ENCODE measurements around the gene KCNS3.

DNA sequence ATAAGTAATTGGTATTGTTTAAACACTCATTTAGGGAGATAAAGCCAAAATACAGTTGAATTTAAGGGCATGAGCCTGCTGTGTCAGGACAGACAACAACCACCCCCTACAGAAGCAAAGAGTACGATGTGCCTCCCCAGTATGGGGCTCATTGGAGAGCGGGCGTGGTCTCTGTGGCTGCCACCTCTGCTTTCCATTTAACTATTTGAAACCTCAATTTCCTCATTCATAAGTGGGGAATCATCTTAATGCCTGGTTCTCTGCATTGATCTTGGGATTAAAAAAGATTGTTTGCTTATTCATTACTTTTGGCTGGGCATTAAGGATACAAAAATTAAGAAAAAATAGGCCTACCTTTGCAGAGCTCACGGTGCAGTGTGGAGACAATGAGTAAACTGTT, 21.4 kb downstream of the KCNS3 start:
- TF ChIP-seq ZNF565 (CRISPR knock-in tag; conservative IDR thresholded peaks at IDR 0.05; ENCODE audit: low read depth) (no peak), RARB (CRISPR knock-in tag; IDR thresholded peaks at IDR 0.05) (no peak), ARNTL (CRISPR knock-in tag; IDR thresholded peaks at IDR 0.05; ENCODE audit: borderline replicate concordance, low read depth) (no peak), SNAI2 (CRISPR knock-in tag; IDR thresholded peaks at IDR 0.05) (no peak), ZNF70 (CRISPR knock-in tag; IDR thresholded peaks at IDR 0.05) (no peak), PPARA (CRISPR knock-in tag; IDR thresholded peaks at IDR 0.05; ENCODE audit: borderline replicate concordance) (no peak), ESRRG (CRISPR knock-in tag; IDR thresholded peaks at IDR 0.05) (no peak), BACH2 (CRISPR knock-in tag; IDR thresholded peaks at IDR 0.05; ENCODE audit: borderline replicate concordance) (no peak)
- TF ChIP-seq, protein P1, sequence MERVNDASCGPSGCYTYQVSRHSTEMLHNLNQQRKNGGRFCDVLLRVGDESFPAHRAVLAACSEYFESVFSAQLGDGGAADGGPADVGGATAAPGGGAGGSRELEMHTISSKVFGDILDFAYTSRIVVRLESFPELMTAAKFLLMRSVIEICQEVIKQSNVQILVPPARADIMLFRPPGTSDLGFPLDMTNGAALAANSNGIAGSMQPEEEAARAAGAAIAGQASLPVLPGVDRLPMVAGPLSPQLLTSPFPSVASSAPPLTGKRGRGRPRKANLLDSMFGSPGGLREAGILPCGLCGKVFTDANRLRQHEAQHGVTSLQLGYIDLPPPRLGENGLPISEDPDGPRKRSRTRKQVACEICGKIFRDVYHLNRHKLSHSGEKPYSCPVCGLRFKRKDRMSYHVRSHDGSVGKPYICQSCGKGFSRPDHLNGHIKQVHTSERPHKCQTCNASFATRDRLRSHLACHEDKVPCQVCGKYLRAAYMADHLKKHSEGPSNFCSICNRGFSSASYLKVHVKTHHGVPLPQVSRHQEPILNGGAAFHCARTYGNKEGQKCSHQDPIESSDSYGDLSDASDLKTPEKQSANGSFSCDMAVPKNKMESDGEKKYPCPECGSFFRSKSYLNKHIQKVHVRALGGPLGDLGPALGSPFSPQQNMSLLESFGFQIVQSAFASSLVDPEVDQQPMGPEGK (CRISPR knock-in tag; IDR thresholded peaks at IDR 0.05; ENCODE audit: borderline replicate concordance), result no peak
- TF ChIP-seq, protein P2, sequence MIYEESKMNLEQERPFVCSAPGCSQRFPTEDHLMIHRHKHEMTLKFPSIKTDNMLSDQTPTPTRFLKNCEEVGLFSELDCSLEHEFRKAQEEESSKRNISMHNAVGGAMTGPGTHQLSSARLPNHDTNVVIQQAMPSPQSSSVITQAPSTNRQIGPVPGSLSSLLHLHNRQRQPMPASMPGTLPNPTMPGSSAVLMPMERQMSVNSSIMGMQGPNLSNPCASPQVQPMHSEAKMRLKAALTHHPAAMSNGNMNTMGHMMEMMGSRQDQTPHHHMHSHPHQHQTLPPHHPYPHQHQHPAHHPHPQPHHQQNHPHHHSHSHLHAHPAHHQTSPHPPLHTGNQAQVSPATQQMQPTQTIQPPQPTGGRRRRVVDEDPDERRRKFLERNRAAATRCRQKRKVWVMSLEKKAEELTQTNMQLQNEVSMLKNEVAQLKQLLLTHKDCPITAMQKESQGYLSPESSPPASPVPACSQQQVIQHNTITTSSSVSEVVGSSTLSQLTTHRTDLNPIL (CRISPR knock-in tag; IDR thresholded peaks at IDR 0.05; ENCODE audit: low read depth), result no peak
- TF ChIP-seq, protein P3, sequence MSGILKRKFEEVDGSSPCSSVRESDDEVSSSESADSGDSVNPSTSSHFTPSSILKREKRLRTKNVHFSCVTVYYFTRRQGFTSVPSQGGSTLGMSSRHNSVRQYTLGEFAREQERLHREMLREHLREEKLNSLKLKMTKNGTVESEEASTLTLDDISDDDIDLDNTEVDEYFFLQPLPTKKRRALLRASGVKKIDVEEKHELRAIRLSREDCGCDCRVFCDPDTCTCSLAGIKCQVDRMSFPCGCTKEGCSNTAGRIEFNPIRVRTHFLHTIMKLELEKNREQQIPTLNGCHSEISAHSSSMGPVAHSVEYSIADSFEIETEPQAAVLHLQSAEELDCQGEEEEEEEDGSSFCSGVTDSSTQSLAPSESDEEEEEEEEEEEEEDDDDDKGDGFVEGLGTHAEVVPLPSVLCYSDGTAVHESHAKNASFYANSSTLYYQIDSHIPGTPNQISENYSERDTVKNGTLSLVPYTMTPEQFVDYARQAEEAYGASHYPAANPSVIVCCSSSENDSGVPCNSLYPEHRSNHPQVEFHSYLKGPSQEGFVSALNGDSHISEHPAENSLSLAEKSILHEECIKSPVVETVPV (CRISPR knock-in tag; IDR thresholded peaks at IDR 0.05), result no peak

All from SK-N-SH treated with all-trans-retinoic acid at 6 μM for 48 hours (cell line).